Activated CD4-positive, alpha-beta T cell treated with anti-CD3 and anti-CD28 coated beads, Interleukin-2, amount 50 U/mL, for 4 hours (primary cell): ENCODE results near the gene IFITM10.

Experiments
- DNase-seq, 2 experiments: peaks; one replicate each; pipeline ENCODE4 v3.0.0-alpha.2; 2020

IFITM10 gene

DNA sequence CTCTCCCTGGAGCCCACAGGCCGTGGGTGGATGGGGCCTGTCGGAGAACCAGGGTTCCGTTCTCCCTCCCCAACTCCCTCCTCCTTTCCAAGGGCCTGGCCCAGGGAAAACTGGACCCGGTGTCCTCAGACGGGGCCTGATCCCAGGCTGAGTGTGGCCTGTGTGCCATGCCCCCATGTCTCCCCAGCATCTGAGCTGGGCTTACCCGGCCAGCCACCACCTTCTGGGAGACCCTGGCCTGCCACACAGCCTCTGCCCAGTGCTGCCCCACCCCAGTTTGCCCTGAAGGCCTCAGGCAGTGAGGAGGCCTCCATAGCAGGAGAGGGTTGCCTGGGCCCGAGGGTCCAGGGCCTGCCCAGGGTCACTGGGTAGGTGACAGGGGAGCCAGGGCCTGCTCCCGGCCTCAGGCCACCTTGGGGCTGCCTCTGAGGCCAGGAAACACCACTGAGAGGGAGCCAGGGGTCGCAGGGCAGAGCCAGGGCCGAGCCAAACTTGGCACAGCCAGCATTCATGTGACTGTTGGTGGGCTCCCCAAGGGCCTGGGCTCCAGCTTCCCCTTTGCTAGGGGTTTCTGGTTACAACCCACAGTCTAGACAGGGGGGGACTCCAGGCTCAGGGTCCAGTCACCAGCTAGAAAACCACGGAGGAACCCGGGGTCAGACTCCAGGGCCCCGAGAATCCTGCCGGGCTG is 590 bp upstream of the IFITM10 start:
- DNase-seq: no peak

DNA sequence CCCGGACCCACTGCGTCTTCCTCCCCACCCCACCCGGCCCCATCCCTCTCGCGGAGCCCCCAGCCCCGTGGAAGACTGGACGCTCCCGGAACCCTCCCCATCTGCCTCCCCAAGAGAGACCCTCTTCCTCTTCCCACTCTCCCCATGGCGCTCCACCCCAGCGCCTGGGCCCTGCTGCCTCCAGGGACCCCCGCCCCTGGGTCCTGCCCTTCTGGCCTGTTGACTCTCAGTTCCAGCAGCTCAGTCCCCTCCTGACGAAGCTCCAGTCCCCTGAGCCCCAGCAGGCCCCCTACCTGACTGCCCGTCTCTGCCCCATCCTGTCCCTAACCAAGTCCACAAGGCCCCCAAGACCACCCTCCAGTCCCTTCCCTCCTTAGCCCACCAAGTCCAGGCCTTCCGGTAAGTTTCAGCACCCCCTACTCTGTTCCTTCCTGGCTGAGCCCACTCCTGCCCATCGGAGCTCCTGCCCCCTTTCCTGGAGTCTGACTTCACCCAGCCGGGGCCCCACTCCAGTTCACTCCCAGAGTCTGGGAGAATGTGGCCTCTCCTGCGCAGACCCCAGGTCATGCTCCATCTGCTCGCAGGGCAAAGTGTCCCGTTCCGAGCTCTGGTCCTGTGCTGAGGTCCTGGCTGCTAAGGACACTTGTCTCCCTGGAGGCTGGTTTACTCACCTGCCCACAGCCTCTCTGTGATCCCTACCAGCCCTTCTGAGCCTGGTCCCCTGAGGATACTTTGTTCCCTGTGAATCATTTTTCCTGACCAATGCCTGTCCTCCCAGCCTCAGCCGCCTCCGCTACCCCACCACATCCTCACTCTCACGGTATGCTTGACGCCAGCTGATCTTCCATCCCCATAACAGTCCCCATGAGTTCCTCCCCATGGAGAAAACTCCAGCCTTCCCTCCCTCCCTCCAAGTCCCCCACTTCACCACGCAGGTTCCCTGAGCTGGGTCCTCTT is 722 bp downstream of the IFITM10 start:
- no peak for DNase-seq

DNA sequence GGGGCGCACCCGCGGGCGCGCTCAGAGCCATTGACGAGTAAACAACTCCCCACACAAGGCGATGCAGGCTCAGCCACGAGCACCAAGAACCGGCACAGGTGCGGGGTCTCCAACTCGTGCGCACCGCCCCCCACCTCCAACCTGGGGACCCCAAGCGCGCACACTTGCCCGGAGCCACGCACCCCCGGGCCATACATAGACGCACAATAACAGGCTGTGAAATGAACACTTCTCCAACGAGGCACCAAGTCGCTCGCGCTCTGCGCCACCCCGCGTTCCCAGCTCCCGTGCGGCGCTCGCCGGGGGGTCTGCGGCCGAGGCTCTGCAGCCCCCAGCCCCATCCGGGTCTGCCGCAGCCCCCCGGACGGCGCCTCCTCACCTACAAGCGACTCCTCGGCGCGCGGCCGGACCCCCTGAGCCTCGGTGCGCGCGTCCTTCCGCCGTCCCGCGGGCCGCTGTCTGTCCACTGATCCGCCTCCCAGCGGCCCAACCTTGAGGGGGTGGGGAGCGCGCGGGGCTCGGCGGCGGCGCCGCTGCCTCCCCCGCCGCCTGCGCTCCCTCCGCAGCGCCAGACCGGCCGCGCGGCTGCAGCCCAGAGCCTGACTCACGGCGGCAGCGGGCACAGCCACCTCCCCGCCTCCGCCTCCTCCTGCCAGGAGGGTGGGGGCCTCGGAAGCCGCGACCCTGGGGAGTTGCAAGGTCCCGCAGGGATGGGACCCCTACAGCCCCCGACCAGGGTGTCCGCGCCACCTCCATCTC is 1.6 kb downstream of the IFITM10 start:
- DNase-seq: no peak

DNA sequence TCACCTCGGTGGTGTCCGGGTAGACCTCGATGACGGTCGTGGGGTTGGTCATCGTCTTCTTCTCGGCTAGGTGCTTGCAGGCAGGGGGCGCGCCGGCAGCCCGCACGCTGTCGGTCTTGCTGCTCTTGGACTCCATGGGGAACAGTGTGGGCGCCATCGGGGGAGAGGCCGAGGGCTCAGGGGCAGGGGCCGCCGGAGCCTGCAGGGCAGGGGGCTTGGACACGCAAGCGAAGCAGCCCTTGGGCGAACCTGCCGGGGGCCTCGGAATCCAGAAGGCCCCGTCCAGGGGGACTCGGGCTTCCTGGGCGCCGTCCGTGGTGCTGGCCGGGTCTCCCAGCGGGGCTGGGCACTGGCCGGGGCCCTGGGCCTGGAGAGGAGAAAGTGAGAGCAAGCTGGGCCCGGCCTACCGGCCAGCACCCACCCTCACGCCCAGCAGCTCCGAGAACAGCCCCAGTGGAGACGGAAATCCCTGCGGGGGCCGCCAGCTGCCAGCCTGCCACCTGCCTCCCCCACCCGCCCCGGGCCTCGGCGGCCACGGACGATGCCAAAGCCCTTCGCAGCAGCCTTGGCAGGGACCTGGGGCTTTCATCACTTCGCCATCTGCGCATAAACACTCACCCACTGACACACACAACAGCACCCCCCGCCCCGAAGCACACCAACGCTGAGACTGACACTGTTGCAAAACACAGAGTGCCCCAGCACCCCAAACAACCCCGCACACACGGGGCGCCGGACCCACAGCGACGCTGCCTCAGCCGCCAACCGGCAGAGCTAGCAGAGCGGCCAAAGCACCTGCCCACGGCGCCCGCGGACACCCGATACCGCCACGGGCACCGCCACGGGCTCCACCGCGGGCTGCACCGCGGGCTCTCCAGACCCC is 2.4 kb downstream of the IFITM10 start:
- no peak for DNase-seq

DNA sequence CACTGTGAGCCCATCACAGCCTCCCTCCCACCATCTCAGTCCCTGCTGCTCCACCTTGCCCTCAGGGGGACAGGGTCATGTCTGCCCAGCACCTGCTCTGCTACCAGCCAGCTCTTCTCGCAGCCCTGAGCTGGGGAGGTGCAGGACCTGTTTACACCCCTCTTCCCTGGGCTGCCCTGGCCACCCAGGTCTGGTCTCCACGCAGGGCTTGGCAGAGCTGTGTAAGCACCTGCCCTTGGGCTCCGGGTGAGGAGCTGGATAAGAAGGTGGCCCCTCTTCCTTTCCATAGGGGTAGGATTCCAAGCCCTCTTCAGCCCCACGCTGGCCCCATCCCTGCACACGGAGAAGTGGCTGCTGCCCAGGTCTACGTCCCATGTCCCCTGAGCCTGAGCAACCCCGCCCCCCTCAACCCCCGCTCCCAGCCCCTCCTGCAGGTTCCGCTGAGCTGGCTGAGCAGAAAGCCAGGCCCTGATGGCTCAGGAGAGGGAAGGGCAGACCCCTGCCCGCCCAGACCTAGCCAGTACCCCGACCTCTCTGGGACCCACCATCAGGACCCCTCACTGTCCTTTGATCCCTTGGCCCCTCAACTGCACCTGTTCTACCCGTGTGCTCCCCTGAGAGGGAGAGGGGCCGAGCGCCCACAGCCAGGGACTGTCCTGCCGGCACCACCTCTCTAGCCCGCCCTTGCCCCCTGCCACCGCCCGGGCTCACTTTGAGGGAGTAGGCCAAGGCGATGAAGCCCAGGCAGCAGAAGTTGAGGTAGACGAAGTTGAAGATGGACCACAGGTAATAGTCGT is 3.2 kb downstream of the IFITM10 start:
- no peak for DNase-seq

DNA sequence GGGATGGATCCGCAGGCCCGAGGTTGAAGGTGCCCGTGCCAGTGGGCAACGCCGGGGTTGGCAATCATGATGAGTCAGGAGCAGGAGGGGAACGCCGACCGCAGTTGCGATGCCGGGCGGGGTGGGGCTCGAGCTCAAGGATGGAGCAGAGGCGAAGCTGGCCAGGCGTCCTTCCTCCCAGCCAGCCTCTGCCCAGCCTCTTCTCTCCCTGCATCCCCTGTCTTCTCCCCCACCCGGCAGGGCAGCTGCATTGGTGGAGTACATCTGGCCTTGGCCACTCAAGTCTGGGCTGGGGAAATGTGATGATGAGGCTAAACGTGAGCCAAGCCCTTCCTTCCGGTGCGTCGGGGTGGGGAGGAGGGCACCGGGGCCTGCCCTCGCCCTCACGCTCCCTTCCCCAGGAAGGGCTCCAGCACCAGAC is 3.9 kb downstream of the IFITM10 start:
- no peak for DNase-seq

DNA sequence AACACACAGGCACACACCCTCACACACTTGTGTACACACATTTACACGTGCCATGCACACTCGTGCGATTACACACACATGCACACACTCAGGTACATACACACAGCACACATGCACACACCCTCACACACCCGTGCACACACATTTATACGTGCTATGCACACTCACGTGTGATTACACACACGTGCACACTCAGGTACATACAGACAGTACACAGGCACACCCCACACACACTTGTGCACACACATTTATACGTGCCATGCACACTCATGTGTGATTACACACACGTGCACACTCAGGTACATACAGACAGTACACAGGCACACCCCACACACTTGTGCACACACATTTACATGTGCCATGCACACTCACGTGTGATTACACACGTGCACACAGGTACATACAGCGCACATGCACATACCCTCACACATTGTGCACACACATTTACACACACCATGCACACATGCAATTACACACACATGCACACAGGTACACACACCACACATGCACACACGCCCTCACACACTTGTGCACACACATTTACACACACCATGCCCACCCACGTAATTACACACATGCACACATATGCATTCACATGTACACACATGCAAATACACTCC is 4.6 kb downstream of the IFITM10 start:
- no peak for DNase-seq

DNA sequence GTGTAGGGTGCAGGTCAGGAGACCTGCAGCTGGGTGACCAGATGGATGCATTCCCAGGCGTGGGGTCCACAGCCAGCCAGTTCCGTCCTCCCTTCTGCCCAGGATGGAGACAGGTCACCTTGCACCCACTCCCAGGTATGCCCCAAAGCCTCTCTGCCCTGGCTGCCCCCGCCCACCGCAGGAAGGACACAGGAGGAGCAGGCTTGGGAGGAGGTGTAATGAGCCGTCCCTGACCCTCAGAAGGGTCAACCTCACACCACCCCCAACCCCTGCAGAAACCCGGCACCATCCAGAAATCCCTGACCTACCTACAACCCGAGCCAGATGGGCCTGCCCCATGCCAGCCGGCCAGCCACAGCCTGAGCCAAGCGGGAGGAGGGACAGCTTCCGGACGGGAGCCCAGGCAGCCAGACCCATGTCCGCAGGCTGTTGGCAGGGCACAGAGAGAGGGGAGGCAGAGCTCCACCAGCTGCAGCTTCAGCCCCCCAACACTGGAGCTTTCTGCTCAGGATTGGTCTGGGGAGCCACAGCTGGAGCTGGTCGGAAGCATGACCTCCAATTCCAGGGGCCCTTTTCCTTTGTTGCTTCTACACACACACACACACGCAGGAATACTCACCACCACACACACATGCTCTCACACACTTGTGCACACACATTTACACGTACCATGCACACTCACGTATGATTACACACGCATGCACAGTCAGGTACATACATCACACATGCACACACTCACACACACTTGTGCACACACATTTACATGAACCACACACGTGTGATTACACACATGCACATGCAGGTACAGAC is 5.3 kb downstream of the IFITM10 start:
- no peak for DNase-seq

DNA sequence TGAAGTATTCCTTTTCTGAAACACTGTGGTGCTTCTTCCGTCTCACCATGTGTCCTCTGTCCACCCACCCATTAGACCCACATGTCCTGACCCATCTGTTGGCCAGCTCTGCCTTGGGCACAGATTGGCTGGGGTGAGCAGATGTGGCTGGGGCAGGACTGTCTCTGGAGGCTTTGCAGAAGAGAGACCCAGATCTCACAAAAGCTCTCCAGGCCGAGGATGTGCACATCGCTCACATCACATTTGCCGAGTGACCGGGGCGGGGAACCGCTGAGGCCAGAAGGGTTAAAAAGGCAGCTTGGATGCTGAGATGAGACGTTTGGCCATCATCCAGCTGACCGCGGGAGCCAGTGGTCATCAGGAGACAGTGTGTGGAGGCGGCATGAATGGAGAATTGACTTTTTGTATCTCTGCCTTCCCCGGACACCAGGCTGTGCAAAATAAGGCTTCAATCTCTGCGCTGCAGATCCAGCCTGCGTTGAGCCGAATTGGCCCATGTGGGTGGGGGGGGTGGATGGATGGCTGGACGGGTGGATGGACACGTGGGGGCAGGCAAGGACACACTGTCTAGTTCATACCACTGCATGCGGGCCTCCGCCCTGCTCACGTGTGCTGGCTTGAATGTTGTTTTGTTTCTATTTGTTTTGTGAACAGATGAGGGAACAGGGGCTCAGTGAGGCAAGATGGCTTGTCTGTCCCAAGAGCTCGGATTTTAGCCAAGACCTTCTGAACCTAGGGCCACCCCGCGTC is 6.1 kb downstream of the IFITM10 start:
- DNase-seq: no peak

DNA sequence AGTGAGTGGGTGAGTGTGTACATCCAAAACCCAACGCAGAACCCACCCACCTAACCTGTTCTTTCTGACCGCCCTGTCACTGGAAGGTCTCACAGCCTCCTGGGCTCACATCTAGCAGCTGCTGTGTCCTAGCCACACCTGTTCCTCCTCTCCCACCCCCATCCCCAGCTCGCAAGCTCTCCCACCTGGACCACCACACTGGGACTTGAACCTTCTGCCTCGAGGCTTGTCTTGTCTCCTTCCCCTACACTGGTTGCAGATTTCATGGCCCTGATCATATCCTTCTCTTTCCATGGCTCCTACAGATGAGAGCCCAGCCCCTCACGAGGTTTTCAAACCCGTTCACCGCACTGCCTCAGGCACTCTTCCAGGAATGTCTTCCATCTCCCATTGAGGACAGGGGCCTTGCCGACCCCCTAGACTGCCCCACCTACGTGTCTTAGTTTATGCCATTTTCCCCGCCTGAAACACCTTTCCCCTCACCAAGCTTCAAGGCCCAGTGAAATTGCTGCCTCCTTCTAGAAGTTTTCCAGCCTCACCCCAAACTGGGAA is 6.7 kb downstream of the IFITM10 start:
- no peak for DNase-seq

DNA sequence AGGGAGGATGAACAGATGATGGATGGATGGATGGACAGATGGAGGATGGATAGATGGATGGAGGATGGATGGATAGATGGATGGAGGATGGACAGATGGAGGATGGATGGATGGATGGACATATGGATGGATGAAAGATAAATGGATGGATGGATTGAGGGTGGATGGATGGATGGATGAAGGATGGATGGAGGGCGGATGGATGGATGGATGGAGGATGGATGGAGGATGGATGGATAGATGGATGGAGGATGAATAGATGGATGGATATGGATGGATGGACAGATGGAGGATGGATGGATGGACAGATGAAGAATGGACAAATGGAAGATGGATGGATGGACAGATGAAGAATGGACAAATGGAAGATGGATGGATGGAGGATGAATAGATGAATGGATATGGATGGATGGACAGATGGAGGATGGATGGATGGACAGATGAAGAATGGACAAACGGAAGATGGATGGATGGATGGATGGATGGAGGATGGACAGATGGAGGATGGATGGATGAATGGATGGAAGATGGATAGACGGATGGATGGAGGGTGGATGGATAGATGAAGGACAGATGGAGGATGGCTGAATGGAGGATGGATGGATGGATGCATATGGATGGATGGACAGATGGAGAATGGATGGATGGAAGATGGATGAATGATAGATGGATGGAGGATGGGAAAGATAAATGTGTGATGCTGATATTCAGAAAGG is 7.4 kb downstream of the IFITM10 start:
- DNase-seq: no peak

DNA sequence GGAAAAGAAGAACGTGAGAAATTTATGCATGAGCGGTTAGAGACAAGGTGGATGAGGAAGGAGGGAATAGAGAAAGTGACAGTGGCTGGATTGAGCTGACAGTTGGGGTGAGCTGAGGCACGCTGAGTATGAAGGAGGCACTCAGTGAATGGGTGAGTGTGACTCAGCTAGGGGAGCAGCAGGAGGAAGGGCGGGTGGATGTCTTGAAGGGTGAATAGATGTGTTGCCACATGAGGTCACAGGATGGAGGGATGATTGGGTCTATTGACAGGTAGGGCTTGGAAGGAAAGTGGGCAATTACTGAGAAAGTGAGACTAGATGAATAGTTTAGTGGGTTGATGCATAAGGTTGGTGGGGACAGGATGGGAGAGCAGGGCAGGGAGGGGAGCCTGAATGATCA is 8.0 kb downstream of the IFITM10 start:
- DNase-seq: no peak

DNA sequence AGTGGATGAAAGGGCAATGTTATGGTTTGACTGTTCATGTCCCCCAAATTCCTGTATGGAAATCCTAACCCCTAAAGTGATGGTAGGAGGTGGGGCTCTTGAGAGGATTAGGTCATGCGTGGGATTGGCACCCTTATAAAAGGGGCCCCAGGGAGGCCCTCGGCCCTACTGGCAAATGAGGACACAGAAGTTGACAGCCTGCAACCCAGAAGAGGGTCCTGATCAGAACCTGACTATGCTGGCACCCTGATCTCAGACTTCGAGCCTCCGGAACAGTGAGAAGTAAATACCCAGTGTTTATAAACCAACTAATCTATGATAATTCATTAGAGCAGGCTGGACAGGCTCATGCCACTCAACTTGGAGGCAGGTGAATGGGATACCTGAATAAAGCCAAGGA is 8.7 kb downstream of the IFITM10 start:
- no peak for DNase-seq

DNA sequence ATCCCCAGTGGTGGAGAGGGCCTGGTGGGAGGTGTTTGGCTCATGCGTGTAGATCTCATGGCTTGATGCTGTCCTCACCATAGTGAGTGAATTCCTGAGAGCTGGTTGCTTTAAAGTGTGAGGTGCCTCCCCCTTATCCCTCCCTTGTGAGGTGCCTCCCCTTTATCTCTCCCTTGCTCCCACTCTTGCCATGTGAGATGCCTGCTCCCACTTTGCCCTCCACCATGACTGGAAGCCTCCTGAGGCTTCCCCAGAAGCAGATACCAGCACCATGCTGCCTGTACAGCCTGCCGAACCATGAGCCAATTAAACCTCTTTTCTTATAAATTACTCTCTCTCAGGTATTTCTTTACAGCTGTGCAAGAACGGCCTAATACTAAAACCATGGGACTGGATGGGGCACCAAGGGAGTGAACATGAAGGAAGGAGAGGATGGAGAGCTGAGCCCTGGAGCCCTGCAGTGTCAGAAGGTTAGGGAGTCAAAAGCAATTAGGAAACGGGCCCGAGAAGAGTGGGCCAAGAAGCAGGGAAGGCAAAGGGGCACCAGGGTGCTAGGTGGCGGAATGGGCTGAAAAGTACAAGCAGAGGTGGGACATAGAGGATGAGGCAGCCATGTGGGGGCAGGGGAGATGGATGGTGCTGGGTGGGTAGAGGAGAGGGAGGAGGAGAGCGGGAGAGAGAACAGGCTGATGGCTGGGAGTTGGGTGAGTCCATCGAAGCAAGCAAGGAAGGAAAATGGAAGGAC is 9.4 kb downstream of the IFITM10 start:
- no peak for DNase-seq

DNA sequence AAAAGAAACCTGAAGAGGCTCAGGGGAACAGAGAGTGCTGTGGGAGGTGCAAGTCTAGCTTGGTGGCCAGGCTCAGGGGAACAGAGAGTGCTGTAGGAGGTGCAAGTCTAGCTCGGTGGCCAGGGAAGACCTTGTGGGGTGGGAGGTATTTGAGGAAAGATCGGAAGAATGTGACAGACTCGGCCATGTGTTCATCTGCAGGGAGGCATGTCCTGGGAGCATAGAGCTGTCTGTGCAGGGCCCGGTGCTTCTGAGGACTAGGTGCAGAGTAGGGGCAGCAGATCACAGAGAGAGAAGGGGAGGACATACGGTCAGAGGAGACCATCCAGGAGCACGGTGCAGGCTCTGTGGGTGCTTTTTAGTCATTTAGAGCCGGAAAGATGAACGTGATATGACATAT is 10.8 kb downstream of the IFITM10 start:
- DNase-seq: no peak

DNA sequence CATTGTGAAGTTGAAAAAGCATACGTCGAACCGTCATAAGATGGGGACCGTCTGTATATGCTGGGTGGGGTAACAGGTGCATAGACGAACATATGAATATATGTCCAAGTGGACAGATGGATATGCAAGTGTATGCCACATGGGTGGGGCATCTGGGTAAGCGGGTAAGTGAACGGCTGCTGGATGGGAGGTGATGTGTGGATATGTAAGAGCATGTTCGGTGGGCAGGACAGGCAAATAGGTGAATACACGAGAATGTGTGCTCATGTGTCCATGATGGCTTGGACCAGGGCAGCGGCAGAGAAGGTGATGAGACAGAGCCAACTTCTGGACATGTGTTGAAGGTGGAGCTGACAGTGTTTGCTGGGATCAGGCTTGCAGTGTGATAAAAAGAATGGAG is 12.0 kb downstream of the IFITM10 start:
- DNase-seq: no peak

DNA sequence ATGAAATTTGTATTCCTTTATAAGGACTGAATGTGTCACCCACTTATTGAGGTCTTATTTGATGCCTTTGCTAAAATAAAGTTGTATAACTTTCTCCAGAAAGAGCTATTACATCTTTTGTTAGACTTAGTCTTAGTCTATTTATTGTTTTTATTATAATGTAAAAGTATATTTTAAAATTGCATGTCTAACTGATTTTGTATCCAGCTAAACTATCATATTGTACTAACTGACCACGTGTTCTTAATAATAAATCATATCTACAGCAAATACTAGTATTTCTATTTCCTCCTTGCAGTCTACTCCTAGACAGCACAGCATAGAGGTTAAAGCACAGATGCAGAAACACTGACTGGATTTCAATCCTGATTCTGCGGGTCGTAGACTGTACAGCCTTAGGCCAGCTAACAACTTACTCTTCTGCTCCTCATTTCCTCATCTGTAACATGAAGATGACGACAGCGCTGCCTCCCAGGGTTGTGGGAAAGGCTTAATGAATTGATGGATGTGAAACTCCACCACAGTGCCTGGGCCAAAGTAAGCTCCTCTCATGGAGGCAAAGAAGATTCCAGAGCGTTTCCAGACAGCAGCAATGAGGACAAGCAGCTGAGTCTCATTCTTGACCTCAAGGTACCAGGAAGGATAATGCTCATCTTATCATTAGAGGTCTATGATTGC is 13.2 kb downstream of the IFITM10 start:
- no peak for DNase-seq
